PC-9 (cell line): ENCODE data around the gene KAZALD1.

ENCODE experiments used
- EZH2 ChIP-seq: fragments of 200-600 bp; sonication (generic); IDR thresholded peaks from 2 replicates; pipeline ENCODE4 v1.8.0; 2017; ENCODE audit warnings: antibody characterized with exemption, low read depth
- TF ChIP-seq, protein P1 (sequence below): fragments of 200-600 bp; sonication (generic); conservative IDR thresholded peaks from 2 replicates; pipeline ENCODE4 v1.6.1; 2017; ENCODE audit warnings: mixed run types, antibody characterized with exemption, mild to moderate bottlenecking, moderate library complexity

GRCh38 chr10:101112799-101113594, 51.2 kb downstream of the KAZALD1 start:
- TF ChIP-seq, protein P1, sequence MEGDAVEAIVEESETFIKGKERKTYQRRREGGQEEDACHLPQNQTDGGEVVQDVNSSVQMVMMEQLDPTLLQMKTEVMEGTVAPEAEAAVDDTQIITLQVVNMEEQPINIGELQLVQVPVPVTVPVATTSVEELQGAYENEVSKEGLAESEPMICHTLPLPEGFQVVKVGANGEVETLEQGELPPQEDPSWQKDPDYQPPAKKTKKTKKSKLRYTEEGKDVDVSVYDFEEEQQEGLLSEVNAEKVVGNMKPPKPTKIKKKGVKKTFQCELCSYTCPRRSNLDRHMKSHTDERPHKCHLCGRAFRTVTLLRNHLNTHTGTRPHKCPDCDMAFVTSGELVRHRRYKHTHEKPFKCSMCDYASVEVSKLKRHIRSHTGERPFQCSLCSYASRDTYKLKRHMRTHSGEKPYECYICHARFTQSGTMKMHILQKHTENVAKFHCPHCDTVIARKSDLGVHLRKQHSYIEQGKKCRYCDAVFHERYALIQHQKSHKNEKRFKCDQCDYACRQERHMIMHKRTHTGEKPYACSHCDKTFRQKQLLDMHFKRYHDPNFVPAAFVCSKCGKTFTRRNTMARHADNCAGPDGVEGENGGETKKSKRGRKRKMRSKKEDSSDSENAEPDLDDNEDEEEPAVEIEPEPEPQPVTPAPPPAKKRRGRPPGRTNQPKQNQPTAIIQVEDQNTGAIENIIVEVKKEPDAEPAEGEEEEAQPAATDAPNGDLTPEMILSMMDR: no peak
- no peak for TF ChIP-seq EZH2
